ENCODE results near the gene LAIR2.
A peak's percentile ranks its signal among the peaks of the same experiment; 100 is the strongest.

LAIR2 gene

DNA sequence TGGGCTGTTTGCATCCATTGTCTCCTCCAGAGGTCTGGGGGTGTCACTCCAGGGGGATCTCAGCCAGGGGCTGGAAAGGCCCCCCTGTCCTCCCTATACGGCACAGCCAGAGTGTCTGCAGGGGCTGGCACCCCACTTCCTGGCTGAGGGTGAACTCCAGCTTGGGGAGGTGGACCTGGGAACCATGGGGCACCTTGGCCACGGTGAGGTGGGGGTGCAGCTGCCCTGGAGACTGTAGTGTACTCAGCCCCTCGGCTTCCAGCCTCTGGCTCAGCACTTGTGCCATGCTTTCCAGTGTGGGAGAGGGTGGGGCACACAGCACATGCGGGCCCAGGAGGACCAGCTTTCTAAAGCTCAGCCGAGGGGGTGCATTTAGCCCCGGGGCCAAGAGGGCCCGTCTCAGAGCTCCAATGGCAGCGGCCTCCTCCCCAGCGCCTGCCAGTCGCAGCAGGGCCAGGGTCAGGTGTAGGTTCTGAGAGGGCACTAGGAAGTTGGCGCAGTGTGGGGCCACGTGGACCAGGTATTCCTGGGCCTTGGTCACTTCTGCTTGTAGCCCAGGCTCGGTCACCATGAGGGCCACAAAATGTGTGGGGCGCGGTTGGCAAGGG is 40.5 kb upstream of the LAIR2 start:
- Histone ChIP-seq H3K14ac (ENCODE audit: low read length) (no peak overlapping the region), H3K4me3 (ENCODE audit: low read depth, low read length) (no peak overlapping the region), H4K8ac (ENCODE audit: low read depth, low read length) (peak overlapping the region; percentile 43), H3K23ac (ENCODE audit: low read length) (no peak overlapping the region), H2BK120ac (ENCODE audit: insufficient read depth, low read length, poor library complexity) (no peak overlapping the region), H3K79me1 (ENCODE audit: low read length) (peaks cover 15% of the 10 kb centered on the region), H3K4me1 (ENCODE audit: control insufficient read depth in 1 of 2, insufficient read depth in 2 of 2, low read length in 2 of 2) (peaks cover 17 to 18% of the 10 kb centered on the region in 2 experiments), H3K9ac (ENCODE audit: low read length) (no peak overlapping the region), H3K4me2 (ENCODE audit: low read length) (no peak overlapping the region), H2BK12ac (ENCODE audit: low read length) (no peak overlapping the region), H2AK5ac (ENCODE audit: low read length) (no peak overlapping the region), H3K36me3 (ENCODE audit: control insufficient read depth in 1 of 2, insufficient read depth in 2 of 2, low read length in 2 of 2) (peaks cover 51% of the 10 kb centered on the region in 2 experiments), H2BK5ac (ENCODE audit: low read depth, low read length, poor library complexity) (no peak overlapping the region), H4K12ac (ENCODE audit: low read depth, low read length) (peak overlapping the region; percentile 9), H3K4ac (ENCODE audit: low read depth, low read length) (no peak overlapping the region), H3K27ac (ENCODE audit: low read depth, low read length) (no peak overlapping the region), H3K18ac (ENCODE audit: low read length) (no peak overlapping the region), H3K79me2 (ENCODE audit: control insufficient read depth, insufficient read depth, low read length, poor library complexity) (peaks cover 6% of the 10 kb centered on the region), H3K27me3 (ENCODE audit: insufficient read depth, low read length) (no peaks in the 10 kb centered on the region), H3K9me3 (ENCODE audit: insufficient read depth, low read depth, low read length) (peaks cover 4% of the 10 kb centered on the region), H4K91ac (ENCODE audit: low read depth, low read length) (peak overlapping the region; percentile 71), H2AFZ (ENCODE audit: insufficient read depth, low read length, poor library complexity) (no peak overlapping the region)
- DNase-seq, result peak; percentile 11 to 21
- WGBS (ENCODE audit: extremely low coverage, insufficient coverage, insufficient read length), result no CpG with 5 or more reads among the region's 15 CpGs

DNA sequence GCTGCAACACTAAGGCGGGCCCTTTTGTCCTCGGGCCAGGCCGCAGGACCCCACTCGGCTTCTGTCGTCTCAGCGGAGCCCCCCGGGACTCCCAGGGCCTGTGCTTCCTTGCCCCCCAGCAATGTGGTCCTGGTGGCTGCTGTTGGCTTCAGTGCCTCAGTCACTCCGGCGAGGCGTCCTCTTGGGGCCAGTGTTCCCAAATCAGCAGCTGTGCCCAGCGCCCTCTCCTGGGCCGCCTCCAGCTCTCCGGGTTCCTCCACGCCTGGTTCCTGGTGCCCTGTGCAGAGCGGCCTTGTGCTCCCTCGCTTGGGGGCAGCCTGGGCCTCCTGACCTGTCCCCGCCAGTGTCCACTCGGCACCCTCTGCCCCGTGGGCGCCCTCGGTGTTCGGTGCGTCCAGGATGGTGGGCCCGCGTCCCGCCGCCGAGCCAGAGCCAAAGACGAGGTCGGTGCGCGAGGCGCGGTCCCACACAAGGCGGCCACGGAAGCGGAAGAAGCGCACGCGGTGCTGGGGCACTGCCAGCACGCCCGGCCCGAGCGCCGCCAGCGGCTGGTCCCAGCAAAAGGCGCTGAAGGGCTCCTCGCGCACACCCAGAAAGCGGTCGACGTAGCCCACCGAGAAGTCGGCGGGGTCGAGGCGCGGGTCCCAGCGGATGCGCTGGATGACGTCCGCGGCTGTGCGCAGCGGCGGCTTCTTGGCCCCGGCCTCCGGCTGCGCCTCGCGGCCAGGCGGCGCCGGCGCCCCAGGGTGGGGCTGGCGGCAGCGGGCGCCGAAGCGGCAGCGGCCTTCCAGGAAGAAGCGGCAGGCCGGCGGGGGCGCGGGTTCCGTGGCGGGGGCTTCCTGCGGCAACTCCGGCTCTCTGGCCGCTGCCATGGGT is 39.7 kb upstream of the LAIR2 start:
- H3K18ac ChIP-seq (ENCODE audit: low read length), result peak overlapping the region; percentile 96
- H3K79me2 ChIP-seq (ENCODE audit: control insufficient read depth, insufficient read depth, low read length, poor library complexity), result peaks cover 6% of the 10 kb centered on the region
- H2BK12ac ChIP-seq (ENCODE audit: low read length), result no peak overlapping the region
- H3K4me1 ChIP-seq (ENCODE audit: control insufficient read depth in 1 of 2, insufficient read depth in 2 of 2, low read length in 2 of 2), result peaks cover 17 to 18% of the 10 kb centered on the region in 2 experiments
- H3K4me2 ChIP-seq (ENCODE audit: low read length), result peak overlapping the region; percentile 64
- H2BK5ac ChIP-seq (ENCODE audit: low read depth, low read length, poor library complexity), result peak overlapping the region; percentile 65
- DNase-seq, result peak; percentile 34 to 65
- peak overlapping the region; percentile 71 for H3K4me3 ChIP-seq (ENCODE audit: low read depth, low read length)
- H4K12ac ChIP-seq (ENCODE audit: low read depth, low read length), result peak overlapping the region; percentile 96
- peaks cover 44% of the 10 kb centered on the region in 2 experiments for H3K36me3 ChIP-seq (ENCODE audit: control insufficient read depth in 1 of 2, insufficient read depth in 2 of 2, low read length in 2 of 2)
- H3K27ac ChIP-seq (ENCODE audit: low read depth, low read length), result peak overlapping the region; percentile 71
- H3K9ac ChIP-seq (ENCODE audit: low read length), result peak overlapping the region; percentile 39
- WGBS (ENCODE audit: extremely low coverage, insufficient coverage, insufficient read length), result no CpG with 5 or more reads among the region's 91 CpGs
- H3K79me1 ChIP-seq (ENCODE audit: low read length), result peaks cover 15% of the 10 kb centered on the region
- H3K9me3 ChIP-seq (ENCODE audit: insufficient read depth, low read depth, low read length), result peaks cover 4% of the 10 kb centered on the region
- H3K27me3 ChIP-seq (ENCODE audit: insufficient read depth, low read length), result no peaks in the 10 kb centered on the region
- H2AK5ac ChIP-seq (ENCODE audit: low read length), result peak overlapping the region; percentile 11
- H2BK120ac ChIP-seq (ENCODE audit: insufficient read depth, low read length, poor library complexity), result no peak overlapping the region
- H4K8ac ChIP-seq (ENCODE audit: low read depth, low read length), result peak overlapping the region; percentile 90
- peak overlapping the region; percentile 28 for H3K14ac ChIP-seq (ENCODE audit: low read length)
- H2AFZ ChIP-seq (ENCODE audit: insufficient read depth, low read length, poor library complexity), result peak overlapping the region; percentile 92
- H3K23ac ChIP-seq (ENCODE audit: low read length), result no peak overlapping the region
- H4K91ac ChIP-seq (ENCODE audit: low read depth, low read length), result peak overlapping the region; percentile 71
- peak overlapping the region; percentile 56 for H3K4ac ChIP-seq (ENCODE audit: low read depth, low read length)

DNA sequence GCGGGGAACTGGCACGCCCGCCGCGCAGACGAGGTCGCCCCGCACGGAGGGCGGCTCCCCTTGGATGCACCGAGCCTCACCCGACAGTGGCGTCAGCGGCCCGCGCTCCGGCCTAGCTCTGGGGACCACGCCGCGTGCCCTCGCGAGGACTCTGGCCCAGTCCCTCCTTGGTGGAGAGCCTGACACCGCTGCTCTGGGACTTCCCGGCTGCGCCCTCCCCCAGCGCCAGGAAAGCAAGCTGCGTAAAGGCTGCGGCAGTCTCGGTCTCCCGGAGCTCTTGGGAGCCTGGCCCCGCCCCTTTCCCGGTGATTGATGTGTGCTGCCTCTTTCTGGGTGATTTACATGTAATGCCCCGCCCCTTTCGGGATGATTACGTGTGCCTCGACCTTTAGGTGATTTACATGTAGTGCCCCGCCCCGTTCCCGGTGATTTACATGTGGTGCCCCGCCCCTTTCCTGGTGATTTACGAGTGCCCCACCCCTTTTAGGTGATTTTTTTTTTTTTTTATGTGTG is 39.0 kb upstream of the LAIR2 start, which contains the start of gene LENG9:
Gene LENG9 (minus strand): TSS at position 248 of the 513 bp plus-strand sequence. CDS start 252 bp downstream, outside the sequence.
- H2AK5ac ChIP-seq (ENCODE audit: low read length), result peak within 1 kb of the TSS; percentile 73
- peak within 1 kb of the TSS; percentile 92 for H2AFZ ChIP-seq (ENCODE audit: insufficient read depth, low read length, poor library complexity)
- no peak within 1 kb of the TSS for H3K23ac ChIP-seq (ENCODE audit: low read length)
- peaks cover 17 to 18% of the 10 kb centered on the region in 2 experiments for H3K4me1 ChIP-seq (ENCODE audit: control insufficient read depth in 1 of 2, insufficient read depth in 2 of 2, low read length in 2 of 2)
- H3K27ac ChIP-seq (ENCODE audit: low read depth, low read length), result peak within 1 kb of the TSS; percentile 75
- peak within 1 kb of the TSS; percentile 56 for H3K4ac ChIP-seq (ENCODE audit: low read depth, low read length)
- H3K14ac ChIP-seq (ENCODE audit: low read length), result peak within 1 kb of the TSS; percentile 28
- no peaks in the 10 kb centered on the region for H3K27me3 ChIP-seq (ENCODE audit: insufficient read depth, low read length)
- H4K12ac ChIP-seq (ENCODE audit: low read depth, low read length), result peak within 1 kb of the TSS; percentile 96
- peaks cover 4% of the 10 kb centered on the region for H3K9me3 ChIP-seq (ENCODE audit: insufficient read depth, low read depth, low read length)
- H3K4me3 ChIP-seq (ENCODE audit: low read depth, low read length), result peak within 1 kb of the TSS; percentile 71
- H4K91ac ChIP-seq (ENCODE audit: low read depth, low read length), result peak within 1 kb of the TSS; percentile 71
- peak; percentile 100 for DNase-seq
- peaks cover 6% of the 10 kb centered on the region for H3K79me2 ChIP-seq (ENCODE audit: control insufficient read depth, insufficient read depth, low read length, poor library complexity)
- H4K8ac ChIP-seq (ENCODE audit: low read depth, low read length), result peak within 1 kb of the TSS; percentile 90
- WGBS (ENCODE audit: extremely low coverage, insufficient coverage, insufficient read length), result no CpG with 5 or more reads among the region's 41 CpGs
- peaks cover 15% of the 10 kb centered on the region for H3K79me1 ChIP-seq (ENCODE audit: low read length)
- peak within 1 kb of the TSS; percentile 5 for H2BK120ac ChIP-seq (ENCODE audit: insufficient read depth, low read length, poor library complexity)
- H3K9ac ChIP-seq (ENCODE audit: low read length), result peak within 1 kb of the TSS; percentile 39
- H3K4me2 ChIP-seq (ENCODE audit: low read length), result peak within 1 kb of the TSS; percentile 83
- H3K18ac ChIP-seq (ENCODE audit: low read length), result peak within 1 kb of the TSS; percentile 96
- peak within 1 kb of the TSS; percentile 65 for H2BK5ac ChIP-seq (ENCODE audit: low read depth, low read length, poor library complexity)
- H3K36me3 ChIP-seq (ENCODE audit: control insufficient read depth in 1 of 2, insufficient read depth in 2 of 2, low read length in 2 of 2), result peaks cover 37% of the 10 kb centered on the region in 2 experiments
- peak within 1 kb of the TSS; percentile 45 for H2BK12ac ChIP-seq (ENCODE audit: low read length)

DNA sequence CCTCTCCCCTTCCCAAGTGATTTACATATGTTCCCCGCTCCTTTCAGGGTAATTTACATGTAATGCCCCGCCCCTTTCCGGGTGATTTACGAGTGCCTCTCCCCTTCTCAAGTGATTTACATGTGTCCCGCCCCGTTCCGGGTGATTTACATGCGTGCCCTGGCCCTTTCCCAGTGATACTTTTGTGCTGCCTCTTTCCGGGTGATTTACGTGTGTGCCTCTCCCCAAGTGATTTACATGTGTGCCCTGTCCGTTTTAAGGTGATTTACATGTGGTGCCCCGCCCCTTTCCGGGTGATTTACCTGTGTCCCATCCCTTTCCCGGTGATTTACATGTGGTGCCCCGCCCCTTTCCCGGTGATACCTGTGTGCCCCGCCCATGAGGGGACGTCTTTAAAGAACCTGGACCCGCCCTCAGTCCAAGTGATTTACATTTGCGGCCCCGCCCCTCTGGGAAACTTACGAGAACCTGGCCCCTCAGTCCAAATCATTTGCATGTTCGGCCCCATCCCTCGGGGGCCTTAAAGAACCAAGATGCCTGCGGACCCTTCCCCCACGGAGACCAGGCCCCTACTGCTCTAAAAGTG is 38.5 kb upstream of the LAIR2 start:
- Histone ChIP-seq H4K12ac (ENCODE audit: low read depth, low read length) (peak overlapping the region; percentile 1), H3K4me3 (ENCODE audit: low read depth, low read length) (peak overlapping the region; percentile 60), H3K27ac (ENCODE audit: low read depth, low read length) (peak overlapping the region; percentile 75), H4K91ac (ENCODE audit: low read depth, low read length) (peak overlapping the region; percentile 55), H2BK120ac (ENCODE audit: insufficient read depth, low read length, poor library complexity) (peak overlapping the region; percentile 5), H3K18ac (ENCODE audit: low read length) (peak overlapping the region; percentile 74), H2AK5ac (ENCODE audit: low read length) (no peak overlapping the region), H2AFZ (ENCODE audit: insufficient read depth, low read length, poor library complexity) (peak overlapping the region; percentile 88), H3K27me3 (ENCODE audit: insufficient read depth, low read length) (no peaks in the 10 kb centered on the region), H2BK12ac (ENCODE audit: low read length) (peak overlapping the region; percentile 45), H3K4ac (ENCODE audit: low read depth, low read length) (no peak overlapping the region), H3K14ac (ENCODE audit: low read length) (no peak overlapping the region), H3K23ac (ENCODE audit: low read length) (no peak overlapping the region), H3K79me2 (ENCODE audit: control insufficient read depth, insufficient read depth, low read length, poor library complexity) (peaks cover 6% of the 10 kb centered on the region), H3K9ac (ENCODE audit: low read length) (no peak overlapping the region), H3K9me3 (ENCODE audit: insufficient read depth, low read depth, low read length) (peaks cover 4% of the 10 kb centered on the region), H2BK5ac (ENCODE audit: low read depth, low read length, poor library complexity) (peak overlapping the region; percentile 28), H4K8ac (ENCODE audit: low read depth, low read length) (peak overlapping the region; percentile 30), H3K4me2 (ENCODE audit: low read length) (peak overlapping the region; percentile 83), H3K4me1 (ENCODE audit: control insufficient read depth in 1 of 2, insufficient read depth in 2 of 2, low read length in 2 of 2) (peaks cover 17 to 18% of the 10 kb centered on the region in 2 experiments), H3K79me1 (ENCODE audit: low read length) (peaks cover 15% of the 10 kb centered on the region), H3K36me3 (ENCODE audit: control insufficient read depth in 1 of 2, insufficient read depth in 2 of 2, low read length in 2 of 2) (peaks cover 31 to 32% of the 10 kb centered on the region in 2 experiments)
- WGBS (ENCODE audit: extremely low coverage, insufficient coverage, insufficient read length), result no CpG with 5 or more reads among the region's 26 CpGs
- peak; percentile 98 to 99 for DNase-seq
